ENCODE measurements around the gene TOX2. TPM values are rescaled to one million over a fixed set of nuclear protein-coding genes. Genes with fewer than 3 reads are reported as not detected.

The TOX2 gene
- total and polyA plus RNA-seq, 4 experiments from 2014 or later = 0.22 to 1.1 (median 0.49) TPM

- H3K27me3 Mint-ChIP-seq = no peaks in the 10 kb centered on the region
- H3K36me3 Mint-ChIP-seq = no peaks in the 10 kb centered on the region
- intact Hi-C loops (cut with micrococcal nuclease) = loop anchor here (1.0 to 5.0 kb wide), 3 partner anchors 12 to 111 kb away; no protein-coding TSS in a partner anchor
- H3K9me3 ChIP-seq (ENCODE audit: control insufficient read depth in 1 of 2, low read length in 2 of 2) = no peaks in the 10 kb centered on the region
- no peak for DNase-seq
- POLR2A ChIA-PET (ENCODE audit: partially characterized antibody) = interaction anchor here (0.9 to 1.9 kb wide), 8 partner anchors 12 to 611 kb away, joined by 3 to 9 read pairs (median 4); partner anchors contain the start of gene SRSF6
- H3K27ac Mint-ChIP-seq = peak overlapping the region; percentile 87 to 99 (median 98)
- peaks cover 20 to 60% (median 41%) of the 10 kb centered on the region in 4 donors for H3K4me1 Mint-ChIP-seq
- H3K4me1 ChIP-seq (ENCODE audit: insufficient read depth, low read length) = peaks cover 54% of the 10 kb centered on the region
- peak overlapping the region in 1 of 2 donors; percentile 57 for H3K4me3 ChIP-seq (ENCODE audit: low read length in 2 of 2)
- H3K4me3 Mint-ChIP-seq = peak overlapping the region; percentile 83 to 92 (median 88)
- H3K36me3 ChIP-seq (ENCODE audit: insufficient read depth, low read length) = no peaks in the 10 kb centered on the region
- no peaks in the 10 kb centered on the region for H3K27me3 ChIP-seq (ENCODE audit: insufficient read depth, low read length)
- H3K27ac ChIP-seq (ENCODE audit: low read depth, low read length) = peak overlapping the region; percentile 55
- H3K9me3 Mint-ChIP-seq = no peaks in the 10 kb centered on the region
- CTCF ChIA-PET (ENCODE audit: partially characterized antibody) = interaction anchor here (1.2 to 5.1 kb wide), 3 partner anchors 11 to 319 kb away, joined by 3 to 30 read pairs (median 10); no protein-coding TSS in a partner anchor
These were observed 153.9 kb downstream of the TOX2 start for GRCh38 chr20:44068316-44069201.

GRCh38 chr20:44069203-44070011, 154.8 kb downstream of the TOX2 start:
- Histone ChIP-seq H3K27me3 (ENCODE audit: insufficient read depth, low read length) (no peaks in the 10 kb centered on the region), H3K9me3 (ENCODE audit: control insufficient read depth in 1 of 2, low read length in 2 of 2) (no peaks in the 10 kb centered on the region), H3K36me3 (ENCODE audit: insufficient read depth, low read length) (no peaks in the 10 kb centered on the region), H3K4me3 (ENCODE audit: low read length in 2 of 2) (peak overlapping the region; percentile 40 to 57), H3K4me1 (ENCODE audit: insufficient read depth, low read length) (peaks cover 57% of the 10 kb centered on the region), H3K27ac (ENCODE audit: low read depth, low read length) (peak overlapping the region; percentile 55)
- peak overlapping the region; percentile 87 to 99 (median 98) for H3K27ac Mint-ChIP-seq
- H3K36me3 Mint-ChIP-seq = no peaks in the 10 kb centered on the region
- DNase-seq = peak; percentile 77 to 89 (median 84)
- no peaks in the 10 kb centered on the region for H3K9me3 Mint-ChIP-seq
- ChIA-PET CTCF (ENCODE audit: partially characterized antibody) (interaction anchor here (1.2 to 5.1 kb wide), 3 partner anchors 11 to 320 kb away, joined by 3 to 30 read pairs (median 10); no protein-coding TSS in a partner anchor), POLR2A (ENCODE audit: partially characterized antibody) (interaction anchor here (0.9 to 1.9 kb wide), 8 partner anchors 11 to 612 kb away, joined by 3 to 9 read pairs (median 4); partner anchors contain the start of gene SRSF6)
- no peaks in the 10 kb centered on the region for H3K27me3 Mint-ChIP-seq
- intact Hi-C loops (cut with micrococcal nuclease) = loop anchor here (1.0 to 5.0 kb wide), 4 partner anchors 11 to 127 kb away; no protein-coding TSS in a partner anchor
- H3K4me1 Mint-ChIP-seq = peaks cover 23 to 68% (median 44%) of the 10 kb centered on the region in 4 donors
- peak overlapping the region; percentile 83 to 92 (median 88) for H3K4me3 Mint-ChIP-seq

GRCh38 chr20:44070139-44070900, 155.7 kb downstream of the TOX2 start:
- ChIA-PET CTCF (ENCODE audit: partially characterized antibody) (interaction anchor here (1.6 to 5.1 kb wide), 3 partner anchors 10 to 12 kb away, joined by 6 to 30 read pairs (median 10); no protein-coding TSS in a partner anchor), POLR2A (ENCODE audit: partially characterized antibody) (no interaction called here)
- Mint-ChIP-seq H3K27ac (peak overlapping the region; percentile 87 to 99 (median 98)), H3K4me1 (peaks cover 29 to 76% (median 52%) of the 10 kb centered on the region in 4 donors), H3K36me3 (no peaks in the 10 kb centered on the region), H3K4me3 (peak overlapping the region; percentile 83 to 92 (median 88)), H3K9me3 (no peaks in the 10 kb centered on the region), H3K27me3 (no peaks in the 10 kb centered on the region)
- peak; percentile 69 to 85 (median 78) for DNase-seq
- Histone ChIP-seq H3K27ac (ENCODE audit: low read depth, low read length) (peak overlapping the region; percentile 55), H3K4me3 (ENCODE audit: low read length in 2 of 2) (peak overlapping the region; percentile 40 to 57), H3K9me3 (ENCODE audit: control insufficient read depth in 1 of 2, low read length in 2 of 2) (no peaks in the 10 kb centered on the region), H3K36me3 (ENCODE audit: insufficient read depth, low read length) (no peaks in the 10 kb centered on the region), H3K27me3 (ENCODE audit: insufficient read depth, low read length) (no peaks in the 10 kb centered on the region), H3K4me1 (ENCODE audit: insufficient read depth, low read length) (peaks cover 62% of the 10 kb centered on the region)
- intact Hi-C loops (cut with micrococcal nuclease) = loop anchor here (5.0 kb wide), 1 partner anchor 128 kb away; no protein-coding TSS in a partner anchor

GRCh38 chr20:44071057-44071456, 156.4 kb downstream of the TOX2 start:
- H3K27ac Mint-ChIP-seq = peak overlapping the region in 6 of 7 donors; percentile 27 to 99 (median 98)
- H3K9me3 Mint-ChIP-seq = no peaks in the 10 kb centered on the region
- no peaks in the 10 kb centered on the region for H3K9me3 ChIP-seq (ENCODE audit: control insufficient read depth in 1 of 2, low read length in 2 of 2)
- H3K27ac ChIP-seq (ENCODE audit: low read depth, low read length) = no peak overlapping the region
- no peak for DNase-seq
- intact Hi-C loops (cut with micrococcal nuclease) = loop anchor here (5.0 kb wide), 1 partner anchor 129 kb away; no protein-coding TSS in a partner anchor
- H3K36me3 ChIP-seq (ENCODE audit: insufficient read depth, low read length) = no peaks in the 10 kb centered on the region
- peaks cover 62% of the 10 kb centered on the region for H3K4me1 ChIP-seq (ENCODE audit: insufficient read depth, low read length)
- POLR2A ChIA-PET (ENCODE audit: partially characterized antibody) = no interaction called here
- H3K4me1 Mint-ChIP-seq = peaks cover 28 to 80% (median 53%) of the 10 kb centered on the region in 4 donors
- H3K36me3 Mint-ChIP-seq = no peaks in the 10 kb centered on the region
- no peaks in the 10 kb centered on the region for H3K27me3 ChIP-seq (ENCODE audit: insufficient read depth, low read length)
- no peaks in the 10 kb centered on the region for H3K27me3 Mint-ChIP-seq
- peak overlapping the region in 1 of 2 donors; percentile 38 for H3K4me3 ChIP-seq (ENCODE audit: low read length in 2 of 2)
- no peak overlapping the region for H3K4me3 Mint-ChIP-seq
- CTCF ChIA-PET (ENCODE audit: partially characterized antibody) = interaction anchor here (1.8 to 5.1 kb wide), 2 partner anchors 9 to 13 kb away, joined by 6 to 30 read pairs; no protein-coding TSS in a partner anchor

- H3K4me3 Mint-ChIP-seq = peak overlapping the region in 3 of 8 donors; percentile 17 to 62 (median 33)
- Histone ChIP-seq H3K27me3 (ENCODE audit: insufficient read depth, low read length) (no peaks in the 10 kb centered on the region), H3K27ac (ENCODE audit: low read depth, low read length) (no peak overlapping the region), H3K9me3 (ENCODE audit: control insufficient read depth in 1 of 2, low read length in 2 of 2) (no peaks in the 10 kb centered on the region), H3K36me3 (ENCODE audit: insufficient read depth, low read length) (no peaks in the 10 kb centered on the region), H3K4me1 (ENCODE audit: insufficient read depth, low read length) (peaks cover 62% of the 10 kb centered on the region), H3K4me3 (ENCODE audit: low read length in 2 of 2) (no peak overlapping the region)
- H3K4me1 Mint-ChIP-seq = peaks cover 27 to 80% (median 53%) of the 10 kb centered on the region in 4 donors
- intact Hi-C loops (cut with micrococcal nuclease) = loop anchor here (5.0 kb wide), 1 partner anchor 129 kb away; no protein-coding TSS in a partner anchor
- no peaks in the 10 kb centered on the region for H3K9me3 Mint-ChIP-seq
- H3K27ac Mint-ChIP-seq = peak overlapping the region in 6 of 7 donors; percentile 22 to 99 (median 84)
- POLR2A ChIA-PET (ENCODE audit: partially characterized antibody) = no interaction called here
- CTCF ChIA-PET (ENCODE audit: partially characterized antibody) = interaction anchor here (0.7 to 5.1 kb wide), 4 partner anchors 9 to 321 kb away, joined by 3 to 30 read pairs (median 6); no protein-coding TSS in a partner anchor
- H3K36me3 Mint-ChIP-seq = no peaks in the 10 kb centered on the region
- DNase-seq = no peak
- H3K27me3 Mint-ChIP-seq = no peaks in the 10 kb centered on the region
These were observed 157.0 kb downstream of the TOX2 start for GRCh38 chr20:44071526-44072111.

- no peaks in the 10 kb centered on the region for H3K9me3 ChIP-seq (ENCODE audit: control insufficient read depth in 1 of 2, low read length in 2 of 2)
- H3K4me1 Mint-ChIP-seq = peaks cover 27 to 74% (median 53%) of the 10 kb centered on the region in 4 donors
These were observed 157.7 kb downstream of the TOX2 start for GRCh38 chr20:44072384-44072783.

More at GRCh38 chr20:44072384-44072783, 157.7 kb downstream of the TOX2 start:
- Mint-ChIP-seq H3K4me3 (peak overlapping the region in 1 of 8 donors; percentile 62), H3K9me3 (no peaks in the 10 kb centered on the region), H3K27ac (peak overlapping the region in 4 of 7 donors; percentile 36 to 80 (median 37)), H3K36me3 (no peaks in the 10 kb centered on the region), H3K27me3 (no peaks in the 10 kb centered on the region)
- peaks cover 62% of the 10 kb centered on the region for H3K4me1 ChIP-seq (ENCODE audit: insufficient read depth, low read length)
- H3K27ac ChIP-seq (ENCODE audit: low read depth, low read length) = no peak overlapping the region
- ChIA-PET POLR2A (ENCODE audit: partially characterized antibody) (no interaction called here), CTCF (ENCODE audit: partially characterized antibody) (interaction anchor here (0.7 to 1.8 kb wide), 3 partner anchors 8 to 322 kb away, joined by 3 to 6 read pairs (median 5); no protein-coding TSS in a partner anchor)
- intact Hi-C loops (cut with micrococcal nuclease) = loop anchor here (5.0 kb wide), 1 partner anchor 130 kb away; no protein-coding TSS in a partner anchor
- H3K4me3 ChIP-seq (ENCODE audit: low read length in 2 of 2) = no peak overlapping the region
- no peak for DNase-seq
- no peaks in the 10 kb centered on the region for H3K27me3 ChIP-seq (ENCODE audit: insufficient read depth, low read length)
- no peaks in the 10 kb centered on the region for H3K36me3 ChIP-seq (ENCODE audit: insufficient read depth, low read length)
